Hindlimb muscle (tissue), 1 donor: ENCODE measurements around the gene TBC1D25. TPM values are rescaled to one million over a fixed set of nuclear protein-coding genes. Genes with fewer than 3 reads are reported as not detected.

ENCODE experiments used
- DNase-seq: peaks from one replicate; pipeline ENCODE4 v3.0.0-alpha.2; 2013
- polyA plus RNA-seq: library from polyadenylated mRNA; unstranded; fragments of 120-200 nt; gene quantifications from one replicate; pipeline ENCODE4 v1.2.1, GENCODE V29; 2013; ENCODE audit not compliant: insufficient read length

Gene TBC1D25
- polyA plus RNA-seq, 1 donor: 8.1 TPM

GRCh38 chrX:48604701-48605100 is 65.2 kb downstream of the TBC1D25 start:
- DNase-seq: no peak

- no peak for DNase-seq
These were observed 66.6 kb downstream of the TBC1D25 start for GRCh38 chrX:48606091-48606490.

- DNase-seq: no peak
These were observed 72.2 kb downstream of the TBC1D25 start for GRCh38 chrX:48611703-48612102.

Other genes with a start within 250 kb of the TBC1D25 start
- gene SSX3, start 183.0 kb upstream of the TBC1D25 start, polyA plus RNA-seq: not detected
- gene SSX4, start 156.2 kb upstream of the TBC1D25 start, polyA plus RNA-seq: not detected
- gene SSX4B, start 127.8 kb upstream of the TBC1D25 start, polyA plus RNA-seq: not detected
- 6.7 TPM for gene SLC38A5, start 69.5 kb upstream of the TBC1D25 start, polyA plus RNA-seq
- gene FTSJ1, start 63.5 kb upstream of the TBC1D25 start, polyA plus RNA-seq: 26.3 TPM
- gene PORCN, start 30.7 kb upstream of the TBC1D25 start, polyA plus RNA-seq: 3.1 TPM
- gene EBP, start 17.9 kb upstream of the TBC1D25 start, polyA plus RNA-seq: 20.0 TPM
- gene RBM3, start 34.8 kb downstream of the TBC1D25 start, polyA plus RNA-seq: 300 TPM
- gene WDR13, start 57.8 kb downstream of the TBC1D25 start, polyA plus RNA-seq: 108 TPM
- gene WAS, start 144.1 kb downstream of the TBC1D25 start, polyA plus RNA-seq: 4.2 TPM
- gene SUV39H1, start 157.0 kb downstream of the TBC1D25 start, polyA plus RNA-seq: 4.6 TPM
- not detected for gene GLOD5, start 222.0 kb downstream of the TBC1D25 start, polyA plus RNA-seq
- 0.72 TPM for gene GATA1, start 246.9 kb downstream of the TBC1D25 start, polyA plus RNA-seq